Thyroid gland (tissue), 4 donors: Measurements from ENCODE around the gene BRD3. TPM values are rescaled to one million over a fixed set of nuclear protein-coding genes. Genes with fewer than 3 reads are reported as not detected.

Experiments
- DNase-seq, 2 donors: peaks; one replicate each; pipeline ENCODE4 v3.0.0-alpha.2; 2019
- H3K27ac ChIP-seq, 3 donors: fragments of 200-600 bp; sonication (generic); 1 replicate in 2 of 3; 2 replicates in 1 of 3; pipeline ENCODE4 v1.5.1; 2016 to 2019; ENCODE audit warnings: mild to moderate bottlenecking in 1 of 3, moderate library complexity in 1 of 3
- H3K27me3 ChIP-seq: fragments of 200-600 bp; sonication (generic); one replicate; pipeline ENCODE4 v1.5.1; 2019
- H3K36me3 ChIP-seq, 2 donors: fragments of 200-600 bp; sonication (generic); one replicate each; pipeline ENCODE4 v1.5.1; 2016 to 2019
- H3K4me1 ChIP-seq, 2 donors: fragments of 200-600 bp; sonication (generic); one replicate each; pipeline ENCODE4 v1.5.1; 2017 to 2019
- H3K4me3 ChIP-seq, 3 donors: fragments of 200-600 bp; sonication (generic); replicated peaks in 1 of 3; 1 replicate in 2 of 3; 2 replicates in 1 of 3; pipeline ENCODE4 v1.5.1; 2016; ENCODE audit warnings: mild to moderate bottlenecking in 1 of 3
- H3K9me3 ChIP-seq: fragments of 200-600 bp; sonication (generic); one replicate; pipeline ENCODE4 v1.5.1; 2017
- POLR2A ChIP-seq, 2 donors: fragments of 450-650 bp; IDR thresholded peaks; one replicate each; pipeline ENCODE4 v1.6.1; 2017; ENCODE audit warnings: antibody characterized with exemption in 2 of 2, mild to moderate bottlenecking in 2 of 2, moderate library complexity in 1 of 2
- WGBS, 2 donors: methylation state at CpG; one replicate each; pipeline ENCODE4 v1.1.5; 2017; 5-methylcytosine and 5-hydroxymethylcytosine counted together
- intact Hi-C: fragments of 100-400 bp; cut with DNase I; formaldehyde crosslinking; loops from one replicate; pipeline ENCODE4 v1.15.1; 2023
- total RNA-seq, 4 donors: library from RNA; depleted of rRNA; stranded (reverse); fragments of >200 nt; gene quantifications; one replicate each; pipeline ENCODE4 v1.2.3, GENCODE V29; 2016
- TF ChIP-seq, protein P1 (sequence below), 6 experiments: fragments of 200-600 bp in 3 of 6; fragments of 450-650 bp in 3 of 6; sonication (generic) in 3 of 6; IDR thresholded peaks; one replicate each; pipeline ENCODE4 v1.5.1; 2016 to 2019; ENCODE audit warnings: antibody characterized with exemption in 6 of 6, mild to moderate bottlenecking in 2 of 6, inconsistent platforms in 1 of 6, moderate library complexity in 1 of 6

Gene BRD3
- total RNA-seq, 4 donors from 2014 or later = 21.6 to 42.7 (median 28.7) TPM

DNA sequence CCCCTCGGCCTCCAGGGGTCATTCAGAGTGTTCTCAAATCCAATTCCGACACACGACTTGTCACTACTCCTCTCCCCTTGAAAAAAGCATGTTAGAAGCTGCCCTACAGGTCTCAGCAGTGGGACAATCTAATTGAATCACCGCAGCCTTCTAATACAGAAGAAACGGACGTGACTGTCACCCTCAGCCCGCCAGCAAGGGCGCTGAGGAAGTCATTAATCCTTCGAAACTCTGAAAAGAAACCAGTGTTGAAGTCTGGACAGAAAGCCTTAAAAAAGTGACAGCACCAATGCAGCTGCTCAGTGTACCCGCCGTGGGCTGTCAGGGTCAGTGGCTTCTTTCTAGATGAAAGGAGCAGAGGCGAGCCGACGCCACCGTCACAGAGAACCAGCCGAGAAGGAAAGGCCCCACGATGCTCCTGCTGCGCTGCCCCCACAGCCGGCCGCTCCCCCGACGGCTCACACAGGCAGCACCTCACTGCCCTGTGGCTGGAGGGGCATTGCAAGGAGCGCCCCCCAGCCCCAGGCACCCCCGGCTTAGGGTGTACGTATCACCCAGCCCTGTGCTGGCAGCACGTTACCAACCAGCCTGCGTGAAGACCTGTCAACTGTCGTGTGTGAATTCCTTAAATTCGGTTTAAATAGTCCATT lies 36.9 kb downstream of the BRD3 start:
- no peak for TF ChIP-seq POLR2A (IDR thresholded peaks at IDR 0.05)
- TF ChIP-seq, protein P1, sequence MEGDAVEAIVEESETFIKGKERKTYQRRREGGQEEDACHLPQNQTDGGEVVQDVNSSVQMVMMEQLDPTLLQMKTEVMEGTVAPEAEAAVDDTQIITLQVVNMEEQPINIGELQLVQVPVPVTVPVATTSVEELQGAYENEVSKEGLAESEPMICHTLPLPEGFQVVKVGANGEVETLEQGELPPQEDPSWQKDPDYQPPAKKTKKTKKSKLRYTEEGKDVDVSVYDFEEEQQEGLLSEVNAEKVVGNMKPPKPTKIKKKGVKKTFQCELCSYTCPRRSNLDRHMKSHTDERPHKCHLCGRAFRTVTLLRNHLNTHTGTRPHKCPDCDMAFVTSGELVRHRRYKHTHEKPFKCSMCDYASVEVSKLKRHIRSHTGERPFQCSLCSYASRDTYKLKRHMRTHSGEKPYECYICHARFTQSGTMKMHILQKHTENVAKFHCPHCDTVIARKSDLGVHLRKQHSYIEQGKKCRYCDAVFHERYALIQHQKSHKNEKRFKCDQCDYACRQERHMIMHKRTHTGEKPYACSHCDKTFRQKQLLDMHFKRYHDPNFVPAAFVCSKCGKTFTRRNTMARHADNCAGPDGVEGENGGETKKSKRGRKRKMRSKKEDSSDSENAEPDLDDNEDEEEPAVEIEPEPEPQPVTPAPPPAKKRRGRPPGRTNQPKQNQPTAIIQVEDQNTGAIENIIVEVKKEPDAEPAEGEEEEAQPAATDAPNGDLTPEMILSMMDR (IDR thresholded peaks at IDR 0.05) = no peak
- intact Hi-C loops = no loop called here
- H3K27me3 ChIP-seq = no peaks in the 10 kb centered on the region
- H3K4me3 ChIP-seq = no peak overlapping the region
- peaks cover 42 to 44% of the 10 kb centered on the region in 2 donors for H3K36me3 ChIP-seq
- WGBS, 2 donors = 90 to 94% methylated on average over 24 to 27 of the region's 29 CpGs
- DNase-seq = no peak
- H3K27ac ChIP-seq = no peak overlapping the region
- H3K9me3 ChIP-seq = no peaks in the 10 kb centered on the region
- peaks cover 5 to 7% of the 10 kb centered on the region in 2 donors for H3K4me1 ChIP-seq

DNA sequence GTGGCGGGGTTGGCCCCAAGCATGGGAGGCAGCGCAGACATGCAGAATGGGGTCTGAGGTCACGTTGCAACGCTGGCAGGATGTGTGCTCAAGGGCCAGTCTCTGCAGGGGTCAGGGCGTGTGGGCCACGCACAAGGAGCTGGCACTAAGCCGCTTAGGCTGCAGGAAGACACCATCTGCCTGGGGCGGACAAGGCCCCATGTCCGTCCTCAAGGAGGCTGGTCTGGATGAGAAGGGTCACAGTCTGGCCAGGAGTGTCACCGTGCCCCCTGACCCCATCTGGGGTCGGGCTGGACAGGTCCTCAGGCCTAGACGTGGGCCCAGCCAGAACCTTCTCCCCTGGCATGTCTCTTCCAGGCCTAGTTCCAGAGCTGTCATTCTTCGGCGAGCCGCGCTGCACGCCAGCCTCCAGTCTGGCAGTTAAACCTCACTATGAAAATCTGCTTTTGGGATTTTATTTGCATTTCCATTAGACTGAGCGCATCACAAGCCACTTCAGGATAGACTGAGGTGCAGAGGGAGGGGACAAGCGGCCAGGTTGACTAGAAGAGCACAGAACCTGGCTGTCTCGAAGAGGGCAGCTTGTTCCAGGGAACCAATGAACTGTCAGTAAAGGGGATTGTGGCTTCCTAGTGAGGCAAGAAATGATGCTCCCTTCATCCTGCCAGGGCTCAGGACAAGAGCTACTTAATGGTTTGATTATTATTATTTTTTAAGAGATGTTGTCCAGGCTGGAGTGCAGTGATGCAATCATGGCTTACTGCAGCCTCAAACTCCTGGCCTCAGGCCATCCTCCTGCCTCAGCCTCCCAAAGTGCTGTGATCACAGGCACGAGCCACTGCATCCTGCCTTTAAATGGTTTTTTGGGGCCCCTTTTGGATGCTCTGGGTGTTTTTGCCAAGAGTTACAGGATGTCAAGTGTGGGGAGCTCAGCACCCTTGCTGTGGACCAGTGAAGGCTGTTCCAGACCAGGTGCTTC lies 38.3 kb downstream of the BRD3 start:
- H3K27ac ChIP-seq = no peak overlapping the region
- 89 to 93% methylated on average over 7 to 17 of the region's 21 CpGs for WGBS, 2 donors
- no peaks in the 10 kb centered on the region for H3K27me3 ChIP-seq
- TF ChIP-seq, protein P1 (IDR thresholded peaks at IDR 0.05) = no peak
- TF ChIP-seq POLR2A (IDR thresholded peaks at IDR 0.05) = no peak
- DNase-seq = no peak
- peaks cover 28 to 30% of the 10 kb centered on the region in 2 donors for H3K36me3 ChIP-seq
- H3K9me3 ChIP-seq = no peaks in the 10 kb centered on the region
- H3K4me1 ChIP-seq = peaks cover 8 to 10% of the 10 kb centered on the region in 2 donors
- intact Hi-C loops = loop anchor here (5.0 kb wide), 1 partner anchor 38 kb away; the partner anchor contains the start of gene BRD3
- no peak overlapping the region for H3K4me3 ChIP-seq

DNA sequence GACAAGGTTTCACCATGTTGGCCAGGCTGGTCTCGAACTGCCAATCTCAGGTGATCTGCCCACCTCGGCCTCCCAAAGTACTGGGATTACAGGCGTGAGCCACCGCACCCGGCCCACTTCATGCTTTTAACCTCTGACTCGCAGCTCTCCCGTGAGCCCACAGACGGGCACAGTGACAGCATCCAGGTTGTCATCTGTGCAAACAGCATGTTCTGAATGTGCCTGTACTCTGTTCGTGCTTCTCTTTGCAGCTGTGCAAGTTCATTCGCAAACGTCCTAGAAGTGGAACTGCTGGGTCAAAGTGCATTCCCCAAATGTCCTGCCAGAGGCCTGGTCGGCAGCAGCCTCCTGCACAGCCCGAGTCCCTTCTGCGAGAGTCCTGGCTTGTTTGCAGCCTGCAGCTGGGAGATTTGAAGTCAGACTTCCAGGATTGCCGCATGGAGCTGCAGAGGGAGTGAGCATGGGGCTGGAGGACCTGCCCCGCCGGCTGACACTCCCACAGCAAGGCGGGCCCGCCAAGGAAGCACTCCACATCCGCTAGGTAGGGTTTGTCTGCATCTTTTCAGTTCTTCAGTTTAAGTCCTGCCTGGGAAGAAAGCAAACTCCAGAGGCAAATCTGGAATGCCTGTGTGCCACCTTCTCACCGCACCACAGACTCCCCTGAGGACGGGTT lies 39.1 kb downstream of the BRD3 start:
- Histone ChIP-seq H3K36me3 (peaks cover 20 to 22% of the 10 kb centered on the region in 2 donors), H3K27me3 (no peaks in the 10 kb centered on the region), H3K27ac (no peak overlapping the region), H3K4me3 (no peak overlapping the region), H3K9me3 (no peaks in the 10 kb centered on the region), H3K4me1 (peaks cover 8 to 10% of the 10 kb centered on the region in 2 donors)
- WGBS, 2 donors = 91 to 99% methylated on average over 10 to 22 of the region's 22 CpGs
- DNase-seq = no peak
- intact Hi-C loops = loop anchor here (5.0 kb wide), 1 partner anchor 39 kb away; the partner anchor contains the start of gene BRD3
- TF ChIP-seq, protein P1 (IDR thresholded peaks at IDR 0.05) = no peak
- TF ChIP-seq POLR2A (IDR thresholded peaks at IDR 0.05) = no peak

DNA sequence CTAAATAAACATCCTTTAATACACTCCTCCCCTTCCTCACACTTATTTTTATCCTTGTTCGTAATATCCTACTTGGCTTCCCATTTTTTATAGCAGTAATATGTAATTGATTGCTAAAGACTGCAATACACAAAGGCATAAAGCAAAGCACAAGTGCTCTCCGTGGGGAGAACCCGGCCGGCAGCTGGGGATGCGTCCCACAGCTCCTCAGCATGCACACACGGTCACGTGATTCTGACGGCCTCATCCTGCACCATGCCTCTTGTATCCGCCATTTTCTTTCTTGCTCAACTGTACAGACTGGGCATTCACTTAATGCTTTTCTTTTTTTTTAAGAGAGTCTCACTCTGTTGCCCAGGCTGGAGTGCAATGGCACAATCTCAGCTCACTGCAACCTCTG lies 39.8 kb downstream of the BRD3 start:
- peaks cover 14 to 15% of the 10 kb centered on the region in 2 donors for H3K36me3 ChIP-seq
- no peaks in the 10 kb centered on the region for H3K27me3 ChIP-seq
- peaks cover 8 to 10% of the 10 kb centered on the region in 2 donors for H3K4me1 ChIP-seq
- WGBS, 2 donors = 93 to 95% methylated on average over 9 of the region's 9 CpGs
- no peak for DNase-seq
- TF ChIP-seq POLR2A (IDR thresholded peaks at IDR 0.05) = no peak
- TF ChIP-seq, protein P1 (IDR thresholded peaks at IDR 0.05) = no peak
- intact Hi-C loops = loop anchor here (5.0 kb wide), 1 partner anchor 39 kb away; the partner anchor contains the start of gene BRD3
- H3K27ac ChIP-seq = no peak overlapping the region
- H3K9me3 ChIP-seq = no peaks in the 10 kb centered on the region
- no peak overlapping the region for H3K4me3 ChIP-seq
